Kidney epithelial cell (primary cell): ENCODE results near the gene GNL3. TPM values are rescaled to one million over a fixed set of nuclear protein-coding genes. Genes with fewer than 3 reads are reported as not detected.

Source experiments
- total RNA-seq: library from RNA; depleted of rRNA; stranded (reverse); fragments of >200 nt; gene quantifications from 2 replicates; pipeline ENCODE4 v1.2.3, GENCODE V29; 2015

Gene GNL3
- total RNA-seq, 1 donor from 2014 or later = 135 TPM

Other genes starting within 250 kb of the GNL3 start
- 0.21 TPM in 1 of 2 replicates, not detected in the other for gene SEMA3G, start 240.9 kb upstream of the GNL3 start, total RNA-seq
- 1.4 and 5.7 TPM in 2 replicates for gene TNNC1, start 232.0 kb upstream of the GNL3 start, total RNA-seq
- 62.5 and 65.4 TPM in 2 replicates for gene NISCH, start 230.4 kb upstream of the GNL3 start, total RNA-seq
- 0.42 and 1.1 TPM in 2 replicates for gene STAB1, start 190.7 kb upstream of the GNL3 start, total RNA-seq
- gene NT5DC2, start 152.2 kb upstream of the GNL3 start, total RNA-seq = 192 and 223 TPM in 2 replicates
- gene UQCC5, start 149.4 kb upstream of the GNL3 start, total RNA-seq = 0.75 and 97.6 TPM in 2 replicates
- 74.2 and 89.5 TPM in 2 replicates for gene PBRM1, start 119 bp upstream of the GNL3 start, total RNA-seq
- gene GLT8D1, start 19.8 kb downstream of the GNL3 start, total RNA-seq = 40.9 and 45.9 TPM in 2 replicates
- 199 and 237 TPM in 2 replicates for gene SPCS1, start 20.1 kb downstream of the GNL3 start, total RNA-seq
- gene NEK4, start 84.9 kb downstream of the GNL3 start, total RNA-seq = 18.5 and 24.2 TPM in 2 replicates
- gene ITIH1, start 91.6 kb downstream of the GNL3 start, total RNA-seq = not detected in 2 replicates
- not detected in 2 replicates for gene ITIH3, start 108.8 kb downstream of the GNL3 start, total RNA-seq
- gene ITIH4, start 144.6 kb downstream of the GNL3 start, total RNA-seq = 0.13 and 0.41 TPM in 2 replicates
- not detected in 2 replicates for gene MUSTN1, start 149.0 kb downstream of the GNL3 start, total RNA-seq
- gene STIMATE, start 211.5 kb downstream of the GNL3 start, total RNA-seq = 14.4 and 15.2 TPM in 2 replicates